ENCODE results near the gene ARHGAP6.

Gene ARHGAP6

DNA sequence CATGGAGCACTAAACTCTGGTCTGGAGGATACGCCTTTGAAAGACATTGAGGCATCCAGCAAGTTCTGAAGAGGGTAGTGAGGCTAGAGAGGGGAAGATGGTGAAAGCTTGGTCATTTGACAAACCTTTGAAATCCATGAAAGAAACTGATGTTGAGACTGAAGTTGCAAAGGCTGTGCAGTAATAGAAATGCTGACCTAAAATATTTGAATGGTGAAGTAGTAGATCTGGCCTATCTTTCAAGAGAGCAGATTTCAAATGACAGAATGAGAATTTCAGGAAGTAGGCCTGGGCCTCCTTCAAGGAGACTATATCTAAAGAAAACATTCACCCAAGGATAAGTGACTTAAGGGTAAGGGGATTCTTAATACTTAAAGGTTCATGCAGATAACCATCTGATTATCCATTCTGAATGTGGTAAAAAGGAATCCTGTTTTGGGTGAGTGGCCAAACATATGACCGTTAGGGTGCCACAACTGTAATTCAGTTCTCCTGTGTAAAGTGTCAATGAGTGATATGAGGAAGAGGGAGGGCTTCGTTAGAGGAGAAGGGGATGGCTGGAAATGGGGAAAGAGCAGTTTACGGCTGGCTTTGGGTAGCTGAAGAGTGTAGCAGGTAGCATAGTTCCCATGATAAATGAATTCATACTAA lies 310.3 kb downstream of the ARHGAP6 start:
- no peak overlapping the region for H3K4me3 ChIP-seq (ENCODE audit: low read depth, low read length)
- H3K36me3 ChIP-seq, result no peaks in the 10 kb centered on the region
- no peak for DNase-seq
- TF ChIP-seq, protein P1, sequence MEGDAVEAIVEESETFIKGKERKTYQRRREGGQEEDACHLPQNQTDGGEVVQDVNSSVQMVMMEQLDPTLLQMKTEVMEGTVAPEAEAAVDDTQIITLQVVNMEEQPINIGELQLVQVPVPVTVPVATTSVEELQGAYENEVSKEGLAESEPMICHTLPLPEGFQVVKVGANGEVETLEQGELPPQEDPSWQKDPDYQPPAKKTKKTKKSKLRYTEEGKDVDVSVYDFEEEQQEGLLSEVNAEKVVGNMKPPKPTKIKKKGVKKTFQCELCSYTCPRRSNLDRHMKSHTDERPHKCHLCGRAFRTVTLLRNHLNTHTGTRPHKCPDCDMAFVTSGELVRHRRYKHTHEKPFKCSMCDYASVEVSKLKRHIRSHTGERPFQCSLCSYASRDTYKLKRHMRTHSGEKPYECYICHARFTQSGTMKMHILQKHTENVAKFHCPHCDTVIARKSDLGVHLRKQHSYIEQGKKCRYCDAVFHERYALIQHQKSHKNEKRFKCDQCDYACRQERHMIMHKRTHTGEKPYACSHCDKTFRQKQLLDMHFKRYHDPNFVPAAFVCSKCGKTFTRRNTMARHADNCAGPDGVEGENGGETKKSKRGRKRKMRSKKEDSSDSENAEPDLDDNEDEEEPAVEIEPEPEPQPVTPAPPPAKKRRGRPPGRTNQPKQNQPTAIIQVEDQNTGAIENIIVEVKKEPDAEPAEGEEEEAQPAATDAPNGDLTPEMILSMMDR (IDR thresholded peaks at IDR 0.05; ENCODE audit: low read depth, low read length), result no peak
- H3K27me3 ChIP-seq (ENCODE audit: insufficient read depth, low read depth, severe bottlenecking), result peaks cover 22% of the 10 kb centered on the region
- H3K9me3 ChIP-seq (ENCODE audit: severe bottlenecking), result no peaks in the 10 kb centered on the region
- no peak overlapping the region for H3K27ac ChIP-seq

GRCh38 chrX:11352296-11352741 lies 313.4 kb downstream of the ARHGAP6 start:
- TF ChIP-seq, protein P1 (IDR thresholded peaks at IDR 0.05; ENCODE audit: low read depth, low read length), result no peak
- Histone ChIP-seq H3K4me3 (ENCODE audit: low read depth, low read length) (no peak overlapping the region), H3K27ac (no peak overlapping the region), H3K27me3 (ENCODE audit: insufficient read depth, low read depth, severe bottlenecking) (peaks cover 14% of the 10 kb centered on the region), H3K36me3 (no peaks in the 10 kb centered on the region), H3K9me3 (ENCODE audit: severe bottlenecking) (no peaks in the 10 kb centered on the region)
- no peak for DNase-seq

DNA sequence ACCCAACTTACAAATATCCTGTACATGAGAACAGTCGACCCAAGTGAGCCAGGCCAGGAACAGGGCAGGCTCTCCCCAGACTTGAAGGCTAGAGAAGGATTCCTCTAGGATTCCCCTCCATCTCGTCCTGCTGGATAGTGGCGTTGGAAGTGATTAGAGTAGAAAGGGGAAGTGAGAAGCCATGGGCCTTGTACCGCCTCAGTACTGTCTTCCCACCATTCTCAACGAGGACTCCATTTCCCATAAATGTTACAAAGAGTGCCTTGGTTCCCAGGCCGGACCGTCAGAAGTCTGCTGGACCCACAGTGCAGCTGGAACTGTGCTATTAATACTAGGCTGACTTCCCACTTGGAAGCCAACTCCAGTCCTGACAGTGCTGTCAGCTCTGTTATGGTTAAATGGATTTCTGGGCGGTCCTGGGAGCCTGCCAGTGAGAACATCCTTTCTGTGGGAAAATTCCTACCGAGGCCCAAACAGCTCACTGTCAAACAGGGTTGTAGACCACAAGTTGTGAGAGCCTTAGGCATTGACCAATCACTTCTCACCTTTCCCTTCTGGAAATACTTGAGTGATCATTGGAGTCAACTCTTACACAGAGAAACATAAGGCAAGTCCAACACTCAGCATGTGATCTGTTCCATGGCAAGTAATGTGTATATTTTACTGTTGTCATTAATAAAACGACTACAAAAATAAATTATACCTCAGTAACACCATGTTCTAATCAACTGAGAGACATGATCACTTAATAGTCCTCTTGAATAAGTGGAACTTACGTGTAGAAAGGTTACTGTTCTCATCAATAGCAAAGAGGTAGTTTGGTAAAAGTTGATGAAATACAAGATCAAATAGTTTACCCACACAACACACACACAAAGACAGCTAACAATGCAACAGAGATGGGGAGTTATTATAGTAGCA lies 314.1 kb downstream of the ARHGAP6 start:
- H3K27me3 ChIP-seq (ENCODE audit: insufficient read depth, low read depth, severe bottlenecking), result peaks cover 13% of the 10 kb centered on the region
- DNase-seq, result no peak
- H3K27ac ChIP-seq, result no peak overlapping the region
- TF ChIP-seq, protein P1 (IDR thresholded peaks at IDR 0.05; ENCODE audit: low read depth, low read length), result no peak
- H3K36me3 ChIP-seq, result no peaks in the 10 kb centered on the region
- no peaks in the 10 kb centered on the region for H3K9me3 ChIP-seq (ENCODE audit: severe bottlenecking)
- no peak overlapping the region for H3K4me3 ChIP-seq (ENCODE audit: low read depth, low read length)

DNA sequence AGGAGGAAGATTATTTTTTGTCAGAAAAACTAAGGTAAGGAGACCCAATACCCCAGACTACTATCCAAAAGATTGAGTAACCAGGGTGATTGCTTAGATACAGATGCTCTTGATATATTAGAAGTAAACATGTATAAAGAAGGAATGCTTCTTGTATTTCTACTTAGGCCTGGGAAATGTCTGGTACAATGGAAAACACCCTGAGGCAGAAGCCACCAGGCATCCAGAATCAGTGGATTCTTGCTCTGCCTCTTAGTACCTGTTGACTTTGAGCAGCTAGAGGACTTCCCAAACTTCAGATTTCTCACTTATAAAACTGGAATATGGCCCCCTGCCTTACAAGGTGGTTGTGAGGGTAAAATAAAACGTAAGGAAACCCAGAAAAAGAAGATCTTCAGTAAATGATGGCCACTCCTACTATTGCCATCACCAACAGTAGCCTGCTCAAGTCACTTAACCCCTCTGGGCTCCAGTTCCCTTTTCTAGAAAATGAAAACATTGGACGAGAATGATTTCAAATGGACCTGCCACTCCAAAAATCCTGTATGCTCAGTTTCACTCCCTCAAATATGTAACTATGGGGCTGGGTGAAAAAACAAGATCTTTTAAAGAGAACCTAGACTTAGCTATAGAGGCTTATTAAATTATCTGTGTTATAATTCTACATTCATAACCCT lies 315.9 kb downstream of the ARHGAP6 start:
- Histone ChIP-seq H3K9me3 (ENCODE audit: severe bottlenecking) (no peaks in the 10 kb centered on the region), H3K36me3 (no peaks in the 10 kb centered on the region), H3K4me3 (ENCODE audit: low read depth, low read length) (no peak overlapping the region), H3K27ac (no peak overlapping the region), H3K27me3 (ENCODE audit: insufficient read depth, low read depth, severe bottlenecking) (peaks cover 13% of the 10 kb centered on the region)
- DNase-seq, result no peak
- TF ChIP-seq, protein P1 (IDR thresholded peaks at IDR 0.05; ENCODE audit: low read depth, low read length), result no peak

GRCh38 chrX:11349020-11349419 lies 316.7 kb downstream of the ARHGAP6 start:
- Histone ChIP-seq H3K36me3 (no peaks in the 10 kb centered on the region), H3K27ac (no peak overlapping the region), H3K27me3 (ENCODE audit: insufficient read depth, low read depth, severe bottlenecking) (peaks cover 13% of the 10 kb centered on the region), H3K9me3 (ENCODE audit: severe bottlenecking) (no peaks in the 10 kb centered on the region), H3K4me3 (ENCODE audit: low read depth, low read length) (no peak overlapping the region)
- TF ChIP-seq, protein P1 (IDR thresholded peaks at IDR 0.05; ENCODE audit: low read depth, low read length), result no peak
- no peak for DNase-seq

Measured in WERI-Rb-1 (cell line).